HEK293 (cell line): ENCODE data around the gene RWDD4.

Experiments
- AEBP2 ChIP-seq: fragments of 450-650 bp; formaldehyde crosslinking; IDR thresholded peaks from 2 replicates; pipeline ENCODE4 v1.5.1; 2016; ENCODE audit warnings: missing biosample characterization, missing genetic modification characterization, borderline replicate concordance
- CTCF ChIP-seq: fragments of 450-650 bp; formaldehyde crosslinking; IDR thresholded peaks from 2 replicates; pipeline ENCODE4 v1.5.1; 2016; ENCODE audit warnings: missing biosample characterization, missing genetic modification characterization
- GLIS1 ChIP-seq: fragments of 450-650 bp; formaldehyde crosslinking; IDR thresholded peaks from 2 replicates; pipeline ENCODE4 v1.5.1; 2016; ENCODE audit warnings: missing biosample characterization, missing genetic modification characterization
- GLIS2 ChIP-seq: fragments of 450-650 bp; formaldehyde crosslinking; IDR thresholded peaks from 2 replicates; pipeline ENCODE4 v1.5.1; 2016; ENCODE audit warnings: missing biosample characterization, missing genetic modification characterization
- KLF16 ChIP-seq: fragments of 450-650 bp; formaldehyde crosslinking; IDR thresholded peaks from 2 replicates; pipeline ENCODE4 v1.5.1; 2017; ENCODE audit warnings: missing biosample characterization, missing genetic modification characterization
- KLF7 ChIP-seq: fragments of 450-650 bp; formaldehyde crosslinking; IDR thresholded peaks from 2 replicates; pipeline ENCODE4 v1.5.1; 2016; ENCODE audit warnings: missing biosample characterization, missing genetic modification characterization, borderline replicate concordance
- KLF8 ChIP-seq: fragments of 450-650 bp; formaldehyde crosslinking; IDR thresholded peaks from 2 replicates; pipeline ENCODE4 v1.5.1; 2016; ENCODE audit warnings: missing biosample characterization, missing genetic modification characterization
- PATZ1 ChIP-seq: fragments of 450-650 bp; formaldehyde crosslinking; IDR thresholded peaks from 2 replicates; pipeline ENCODE4 v1.5.1; 2016; ENCODE audit warnings: missing biosample characterization, missing genetic modification characterization
- SALL2 ChIP-seq: fragments of 450-650 bp; formaldehyde crosslinking; IDR thresholded peaks from 2 replicates; pipeline ENCODE4 v1.5.0; 2017; ENCODE audit warnings: missing biosample characterization, mild to moderate bottlenecking, missing genetic modification characterization, borderline replicate concordance
- SP3 ChIP-seq: fragments of 450-650 bp; formaldehyde crosslinking; IDR thresholded peaks from 2 replicates; pipeline ENCODE4 v1.5.1; 2016; ENCODE audit warnings: missing biosample characterization, missing genetic modification characterization
- SP7 ChIP-seq: fragments of 450-650 bp; formaldehyde crosslinking; IDR thresholded peaks from 2 replicates; pipeline ENCODE4 v1.5.1; 2016; ENCODE audit warnings: missing biosample characterization, missing genetic modification characterization
- ZBTB11 ChIP-seq: fragments of 450-650 bp; formaldehyde crosslinking; conservative IDR thresholded peaks from 2 replicates; pipeline ENCODE4 v1.5.1; 2016; ENCODE audit warnings: low read depth, missing biosample characterization, missing genetic modification characterization
- ZEB2 ChIP-seq: fragments of 450-650 bp; formaldehyde crosslinking; IDR thresholded peaks from 2 replicates; pipeline ENCODE4 v1.5.1; 2016; ENCODE audit warnings: missing biosample characterization, missing genetic modification characterization
- ZFHX2 ChIP-seq: fragments of 450-650 bp; formaldehyde crosslinking; conservative IDR thresholded peaks from 2 replicates; pipeline ENCODE4 v1.5.1; 2016; ENCODE audit warnings: missing biosample characterization, missing genetic modification characterization
- ZNF223 ChIP-seq: fragments of 450-650 bp; formaldehyde crosslinking; IDR thresholded peaks from 2 replicates; pipeline ENCODE4 v1.5.1; 2016; ENCODE audit warnings: missing biosample characterization, missing genetic modification characterization
- ZNF266 ChIP-seq: fragments of 450-650 bp; formaldehyde crosslinking; IDR thresholded peaks from 2 replicates; pipeline ENCODE4 v1.5.1; 2016; ENCODE audit warnings: missing biosample characterization, missing genetic modification characterization, low read depth
- ZNF311 ChIP-seq: fragments of 450-650 bp; formaldehyde crosslinking; IDR thresholded peaks from 2 replicates; pipeline ENCODE4 v1.5.1; 2017; ENCODE audit warnings: missing biosample characterization, missing genetic modification characterization, borderline replicate concordance
- ZNF335 ChIP-seq: fragments of 450-650 bp; formaldehyde crosslinking; conservative IDR thresholded peaks from 2 replicates; pipeline ENCODE4 v1.5.1; 2016; ENCODE audit warnings: missing biosample characterization, missing genetic modification characterization
- ZNF354C ChIP-seq: fragments of 450-650 bp; formaldehyde crosslinking; IDR thresholded peaks from 2 replicates; pipeline ENCODE4 v1.5.1; 2016; ENCODE audit warnings: missing biosample characterization, missing genetic modification characterization, low read depth, borderline replicate concordance
- ZNF366 ChIP-seq: fragments of 450-650 bp; formaldehyde crosslinking; conservative IDR thresholded peaks from 2 replicates; pipeline ENCODE4 v1.5.1; 2016; ENCODE audit warnings: missing biosample characterization, missing genetic modification characterization
- ZNF449 ChIP-seq: fragments of 450-650 bp; formaldehyde crosslinking; IDR thresholded peaks from 2 replicates; pipeline ENCODE4 v1.5.1; 2017; ENCODE audit warnings: missing biosample characterization, mild to moderate bottlenecking, missing genetic modification characterization, moderate library complexity
- ZNF501 ChIP-seq: fragments of 450-650 bp; formaldehyde crosslinking; IDR thresholded peaks from 2 replicates; pipeline ENCODE4 v1.5.1; 2016; ENCODE audit warnings: missing biosample characterization, missing genetic modification characterization
- ZNF521 ChIP-seq: fragments of 450-650 bp; formaldehyde crosslinking; IDR thresholded peaks from 2 replicates; pipeline ENCODE4 v1.5.1; 2017; ENCODE audit warnings: missing biosample characterization, mild to moderate bottlenecking, missing genetic modification characterization
- ZNF549 ChIP-seq: fragments of 450-650 bp; IDR thresholded peaks from 2 replicates; pipeline ENCODE4 v1.5.1; 2018; ENCODE audit warnings: missing biosample characterization, missing genetic modification characterization, mild to moderate bottlenecking, inconsistent platforms, moderate library complexity
- ZNF621 ChIP-seq: fragments of 450-650 bp; formaldehyde crosslinking; IDR thresholded peaks from 2 replicates; pipeline ENCODE4 v1.5.1; 2017; ENCODE audit warnings: missing biosample characterization, missing genetic modification characterization
- ZSCAN18 ChIP-seq: fragments of 450-650 bp; formaldehyde crosslinking; IDR thresholded peaks from 2 replicates; pipeline ENCODE4 v1.5.1; 2016; ENCODE audit warnings: missing biosample characterization, missing genetic modification characterization
- ZSCAN30 ChIP-seq: fragments of 450-650 bp; IDR thresholded peaks from 2 replicates; pipeline ENCODE4 v1.5.1; 2018; ENCODE audit warnings: missing biosample characterization, mild to moderate bottlenecking, missing genetic modification characterization, moderate library complexity

Gene RWDD4

GRCh38 chr4:183659029-183659871, at the start of gene RWDD4, which contains the start of gene TRAPPC11 (continued):
- TF ChIP-seq ZEB2 (tag by site-specific recombination) (0 out of 2 replicates have a peak, but pooled peaks have one; percentile 27), ZSCAN18 (no peak), ZBTB11 (tag by site-specific recombination) (peak; percentile 49), ZNF521 (tag by site-specific recombination) (no peak), CTCF (tag by site-specific recombination) (peak; percentile 56), GLIS2 (tag by site-specific recombination) (peak; percentile 93), ZNF311 (tag by site-specific recombination) (no peak), ZNF621 (tag by site-specific recombination) (no peak), SP3 (tag by site-specific recombination) (peak; percentile 80), ZNF366 (tag by site-specific recombination) (0 out of 2 replicates have a peak, but pooled peaks have one; percentile 19), ZNF223 (tag by site-specific recombination) (no peak), ZFHX2 (tag by site-specific recombination) (peak; percentile 49; the same call in 1 of the 2 replicates), KLF16 (tag by site-specific recombination) (no peak), AEBP2 (tag by site-specific recombination) (no peak), KLF7 (tag by site-specific recombination) (no peak), KLF8 (tag by site-specific recombination) (peak; percentile 42; the same call in 1 of the 2 replicates), ZNF549 (tag by site-specific recombination) (no peak), ZNF501 (tag by site-specific recombination) (peak; percentile 49; the same call in 1 of the 2 replicates), ZNF335 (tag by site-specific recombination) (peak; percentile 14), PATZ1 (tag by site-specific recombination) (peak; percentile 84), SP7 (tag by site-specific recombination) (0 out of 2 replicates have a peak, but pooled peaks have one; percentile 11), GLIS1 (tag by site-specific recombination) (peak; percentile 55), ZNF354C (tag by site-specific recombination) (no peak), SALL2 (tag by site-specific recombination) (no peak), ZNF449 (tag by site-specific recombination) (peak; percentile 90), ZSCAN30 (tag by site-specific recombination) (no peak), ZNF266 (no peak)
